Gastroesophageal sphincter (tissue), 3 donors: ENCODE results near the gene INSL3.
A peak's percentile ranks its signal among the peaks of the same experiment; 100 is the strongest.

Experiments used
- EP300 ChIP-seq: sonication (generic); formaldehyde crosslinking; IDR thresholded peaks from one replicate; pipeline ENCODE4 v1.6.1; 2017; ENCODE audit warnings: antibody characterized with exemption, mild to moderate bottlenecking
- POLR2AphosphoS5 ChIP-seq: sonication (generic); formaldehyde crosslinking; IDR thresholded peaks from one replicate; pipeline ENCODE4 v1.6.1; 2017; ENCODE audit warnings: antibody characterized with exemption
- TF ChIP-seq, protein P1 (sequence below), 4 experiments: fragments of 200-600 bp in 2 of 4; fragments of 450-650 bp in 2 of 4; sonication (generic) in 1 of 4; IDR thresholded peaks; one replicate each; pipeline ENCODE4 v1.5.1; 2017 to 2019; ENCODE audit warnings: antibody characterized with exemption in 4 of 4, mild to moderate bottlenecking in 2 of 4, moderate library complexity in 2 of 4

DNA sequence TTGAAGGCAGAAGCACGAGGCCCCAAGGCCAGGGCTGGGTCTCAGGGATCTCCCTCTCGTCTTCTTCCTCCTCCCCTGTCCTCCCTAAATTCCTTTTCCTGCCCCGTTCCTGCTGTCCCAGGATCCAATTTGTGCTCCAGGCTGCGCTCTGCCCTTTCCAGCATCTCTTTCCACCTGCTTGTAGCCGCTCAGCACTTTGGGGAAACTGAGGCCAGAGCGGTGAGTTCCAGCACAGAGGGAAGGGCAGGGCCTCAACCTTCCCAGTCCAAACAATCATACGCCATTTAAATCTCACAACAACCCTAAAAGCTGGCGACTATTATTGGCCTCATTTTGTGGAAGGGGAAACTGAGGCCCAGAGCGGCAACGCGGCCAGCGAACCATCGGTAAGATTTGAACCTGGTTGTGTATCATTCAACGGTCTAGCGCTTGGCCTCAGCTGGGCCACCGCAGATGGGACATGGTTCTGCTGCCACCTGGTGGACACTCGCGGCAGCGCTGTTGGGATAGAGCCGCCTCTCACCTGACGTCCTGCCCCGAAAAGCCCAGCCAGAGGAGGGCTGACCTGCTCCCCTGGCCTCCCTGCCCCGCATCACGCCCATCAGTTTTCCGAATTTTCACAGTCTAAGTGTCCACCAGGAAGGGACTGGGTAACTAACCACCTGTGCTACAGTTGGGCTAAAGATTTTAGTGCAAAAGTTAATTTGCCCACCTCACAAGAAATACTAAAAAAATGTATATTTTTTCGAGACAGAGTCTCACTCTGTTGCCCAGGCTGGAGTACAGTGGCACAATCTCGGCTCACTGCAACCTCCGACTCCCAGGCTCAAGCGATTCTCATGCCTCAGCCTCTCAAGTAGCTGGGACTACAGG lies 34.2 kb upstream of the INSL3 start:
- TF ChIP-seq POLR2AphosphoS5 (no peak), EP300 (no peak)
- TF ChIP-seq, protein P1, sequence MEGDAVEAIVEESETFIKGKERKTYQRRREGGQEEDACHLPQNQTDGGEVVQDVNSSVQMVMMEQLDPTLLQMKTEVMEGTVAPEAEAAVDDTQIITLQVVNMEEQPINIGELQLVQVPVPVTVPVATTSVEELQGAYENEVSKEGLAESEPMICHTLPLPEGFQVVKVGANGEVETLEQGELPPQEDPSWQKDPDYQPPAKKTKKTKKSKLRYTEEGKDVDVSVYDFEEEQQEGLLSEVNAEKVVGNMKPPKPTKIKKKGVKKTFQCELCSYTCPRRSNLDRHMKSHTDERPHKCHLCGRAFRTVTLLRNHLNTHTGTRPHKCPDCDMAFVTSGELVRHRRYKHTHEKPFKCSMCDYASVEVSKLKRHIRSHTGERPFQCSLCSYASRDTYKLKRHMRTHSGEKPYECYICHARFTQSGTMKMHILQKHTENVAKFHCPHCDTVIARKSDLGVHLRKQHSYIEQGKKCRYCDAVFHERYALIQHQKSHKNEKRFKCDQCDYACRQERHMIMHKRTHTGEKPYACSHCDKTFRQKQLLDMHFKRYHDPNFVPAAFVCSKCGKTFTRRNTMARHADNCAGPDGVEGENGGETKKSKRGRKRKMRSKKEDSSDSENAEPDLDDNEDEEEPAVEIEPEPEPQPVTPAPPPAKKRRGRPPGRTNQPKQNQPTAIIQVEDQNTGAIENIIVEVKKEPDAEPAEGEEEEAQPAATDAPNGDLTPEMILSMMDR (IDR thresholded peaks at IDR 0.05), result peak in 3 of 4 experiments; percentile 91 to 98 (median 94)
